Activated CD4-positive, CD25-positive, alpha-beta regulatory T cell (primary cell): Measurements from ENCODE around the gene FIP1L1.

Experiments
- DNase-seq, 4 experiments: peaks; one replicate each; lab custom pipeline; 2025; lab: John Stamatoyannopoulos, UW

Gene FIP1L1

DNA sequence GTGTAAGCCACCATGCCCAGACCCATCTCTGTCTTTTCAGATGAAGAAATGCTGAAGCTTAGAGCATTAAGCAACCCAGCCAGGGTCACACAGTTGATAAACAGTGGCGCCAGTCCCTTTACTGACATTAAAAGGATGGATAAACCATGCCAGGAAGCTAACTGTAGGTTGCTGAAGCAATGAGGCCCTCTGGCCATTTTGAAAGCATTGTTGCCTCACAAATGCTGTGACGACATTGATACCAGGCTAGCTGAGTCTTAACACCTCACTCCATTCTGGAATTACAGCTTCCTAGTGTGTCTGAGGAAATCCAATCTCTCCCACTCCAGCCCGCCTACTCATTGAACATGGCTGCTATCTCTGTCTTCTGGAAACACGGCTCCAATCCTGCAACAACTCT, 124.1 kb downstream of the FIP1L1 start:
- no peak for DNase-seq

DNA sequence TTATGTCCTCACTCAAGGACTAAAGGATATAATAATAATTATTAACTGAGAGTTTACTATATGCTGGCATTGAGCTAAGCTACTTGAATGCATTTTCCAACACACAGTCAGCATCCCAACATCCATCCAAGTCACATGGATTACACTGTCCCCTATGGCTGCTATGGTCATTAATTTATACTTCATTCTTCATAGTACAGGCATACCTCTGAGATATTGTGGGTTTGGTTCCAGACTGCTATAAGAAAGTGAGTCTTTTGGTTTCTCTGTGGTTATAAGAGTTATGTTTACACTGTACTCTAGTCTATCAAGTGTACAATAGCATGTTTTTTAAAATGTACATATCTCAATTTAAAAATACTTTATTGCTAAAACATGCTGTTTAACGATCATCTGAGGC, 124.7 kb downstream of the FIP1L1 start:
- DNase-seq, result no peak

DNA sequence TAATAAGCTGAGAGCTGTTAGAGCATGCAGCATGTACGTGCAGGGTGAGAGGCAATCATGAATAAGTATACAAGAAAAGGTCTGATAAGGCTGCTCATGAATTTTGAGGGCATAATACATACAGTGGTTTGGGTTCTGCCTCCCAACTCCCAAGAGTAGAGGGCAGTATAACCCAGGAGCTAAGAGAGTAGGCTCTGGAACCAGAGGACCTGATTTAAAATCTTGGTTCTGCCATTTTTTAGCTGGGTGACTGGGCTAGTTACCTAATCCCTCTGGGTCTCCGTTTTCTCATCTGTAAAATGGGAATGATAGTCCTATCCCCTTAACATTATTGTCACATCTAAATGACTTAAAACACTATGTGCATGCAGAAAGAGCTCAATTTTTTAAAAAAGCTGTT, 128.5 kb downstream of the FIP1L1 start:
- DNase-seq, result no peak

DNA sequence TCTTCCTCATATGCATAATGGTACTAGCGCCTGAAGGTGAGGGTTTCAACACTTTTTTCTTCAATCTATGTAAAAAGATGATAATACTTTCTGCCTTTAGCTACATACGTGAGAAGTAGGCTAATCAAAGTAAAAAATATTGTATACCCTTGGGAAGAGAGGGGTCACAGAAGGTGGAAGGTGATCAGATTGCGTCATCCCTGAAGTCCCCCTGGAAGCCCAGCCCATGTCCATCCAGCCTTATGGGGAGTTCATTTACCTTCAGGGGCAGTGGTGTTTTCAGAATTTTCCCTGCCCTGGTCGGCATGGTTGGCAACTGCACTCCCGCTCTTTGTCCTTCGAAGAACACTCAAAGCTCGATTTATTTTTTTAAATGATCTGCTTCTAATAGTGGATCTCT, 129.6 kb downstream of the FIP1L1 start:
- no peak for DNase-seq

DNA sequence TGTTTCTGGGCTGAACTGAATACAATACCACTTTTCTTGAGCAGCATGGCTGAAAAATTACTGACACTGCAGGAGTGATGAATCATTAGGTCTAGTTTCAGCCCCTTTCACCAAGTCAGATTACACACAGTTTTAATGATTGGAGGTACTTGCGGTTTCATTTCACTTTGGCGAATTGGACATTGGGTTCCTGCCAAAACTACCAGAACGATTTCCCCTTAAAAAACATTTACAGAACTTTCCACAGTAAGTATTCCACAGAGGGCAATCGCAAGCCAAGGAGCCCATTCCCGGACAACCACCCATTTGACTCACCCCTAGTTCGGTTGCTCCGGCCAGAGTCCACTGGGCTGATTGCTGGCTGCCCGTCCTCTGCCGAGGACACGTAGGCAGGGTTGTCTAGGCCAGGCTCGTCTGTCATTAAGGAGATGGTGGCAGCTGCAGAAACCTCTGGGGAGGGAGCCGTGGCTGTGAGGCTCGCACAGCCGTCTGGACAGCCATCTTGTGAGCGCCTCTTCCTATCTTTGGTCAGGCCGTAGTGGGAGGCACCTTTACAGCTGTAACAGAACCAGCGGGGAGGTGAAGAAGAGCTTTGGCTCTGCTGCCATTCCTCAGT, 130.3 kb downstream of the FIP1L1 start:
- no peak for DNase-seq

DNA sequence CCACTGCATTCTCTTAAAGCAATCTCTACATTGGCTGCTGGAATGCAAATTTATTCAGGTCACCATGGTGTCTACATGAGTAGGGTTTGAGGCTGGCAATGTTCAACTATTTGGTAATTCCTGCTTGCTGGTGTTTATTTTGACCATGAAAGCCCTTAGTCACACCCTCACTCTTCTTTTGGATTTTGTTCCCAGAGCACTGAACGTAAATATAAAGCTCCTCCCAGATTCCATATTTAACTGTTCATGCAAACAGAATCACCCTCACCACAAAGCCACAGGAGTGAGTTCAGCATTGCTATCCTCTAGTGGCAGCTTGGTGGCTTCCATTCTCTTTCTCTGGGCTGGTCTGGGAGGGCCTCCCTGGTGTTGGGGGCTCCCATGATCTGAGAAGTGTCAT, 131.0 kb downstream of the FIP1L1 start:
- no peak for DNase-seq

DNA sequence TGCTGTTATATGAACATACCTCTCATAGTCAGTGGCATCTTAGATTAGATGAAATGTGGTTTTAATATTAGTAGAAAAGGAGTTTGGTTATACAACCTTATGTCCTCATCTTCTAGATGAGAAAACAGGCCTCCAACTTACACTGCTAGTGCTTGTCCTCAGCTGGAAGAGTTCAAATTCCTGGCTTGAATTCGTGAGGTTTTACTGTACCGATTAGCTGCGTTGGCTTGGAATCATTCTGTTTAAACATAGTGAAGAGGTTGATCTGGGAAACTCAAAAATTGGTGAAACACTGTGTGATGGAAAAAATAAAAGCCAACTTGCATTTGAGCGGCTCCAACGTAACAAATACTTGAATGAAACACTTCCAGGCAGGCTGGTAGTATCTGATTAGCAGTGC, 132.9 kb downstream of the FIP1L1 start:
- no peak for DNase-seq
